Ovary (tissue), 9 donors: ENCODE results near the gene TMEM266. TPM values are rescaled to one million over a fixed set of nuclear protein-coding genes. Genes with fewer than 3 reads are reported as not detected.

Experiments used
- DNase-seq, 5 donors: peaks; one replicate each; pipeline ENCODE4 v3.0.0-alpha.2; 2019 to 2020
- H3K27ac ChIP-seq, 2 donors: fragments of 200-600 bp; one replicate each; pipeline versions ENCODE4 v1.5.1 to v1.8.0; 2019 to 2022
- H3K27me3 ChIP-seq: fragments of 200-600 bp; one replicate; pipeline ENCODE4 v1.8.0; 2022
- H3K36me3 ChIP-seq: fragments of 200-600 bp; sonication (generic); one replicate; pipeline ENCODE4 v1.5.1; 2019
- H3K4me1 ChIP-seq: one replicate; pipeline ENCODE4 v1.8.1; 2013; ENCODE audit warnings: mild to moderate bottlenecking, moderate library complexity; ENCODE audit not compliant: insufficient read depth
- H3K4me3 ChIP-seq: fragments of 200-600 bp; sonication (generic); one replicate; pipeline ENCODE4 v1.5.1; 2017
- H3K9me3 ChIP-seq, 2 donors: fragments of 200-600 bp in 1 of 2; sonication (generic) in 1 of 2; one replicate each; pipeline versions ENCODE4 v1.5.1 to v1.8.1; 2013 to 2019; ENCODE audit warnings: mild to moderate bottlenecking in 1 of 2, moderate library complexity in 1 of 2
- CTCF ChIP-seq, 3 donors: fragments of 450-650 bp in 2 of 3; fragments of 200-600 bp in 1 of 3; IDR thresholded peaks; one replicate each; pipeline versions ENCODE4 v1.5.1 to v1.8.0; 2016 to 2022; ENCODE audit warnings: antibody characterized with exemption in 3 of 3, mild to moderate bottlenecking in 1 of 3
- EP300 ChIP-seq: sonication (generic); formaldehyde crosslinking; IDR thresholded peaks from one replicate; pipeline ENCODE4 v1.6.1; 2017; ENCODE audit warnings: antibody characterized with exemption
- POLR2A ChIP-seq: fragments of 450-650 bp; IDR thresholded peaks from one replicate; pipeline ENCODE4 v1.6.1; 2017; ENCODE audit warnings: antibody characterized with exemption, mild to moderate bottlenecking, moderate library complexity
- WGBS, 3 donors: extraction: QIAGEN DNeasy Blood & Tissue Kit in 1 of 3; methylation state at CpG; one replicate each; pipeline versions ENCODE4 v1.1.5 to v1.1.7; 2013 to 2017; 5-methylcytosine and 5-hydroxymethylcytosine counted together
- intact Hi-C, 4 donors: fragments of 100-400 bp; cut with DNase I; formaldehyde crosslinking; loops; one replicate each; pipeline versions ENCODE4 v1.11.0 to v1.15.1; 2022 to 2023
- polyA plus RNA-seq, 2 donors: library from polyadenylated mRNA; stranded (reverse); fragments of 200-250 nt in 1 of 2; fragments of 350-450 nt in 1 of 2; fragmentation: Illumina TruSeq in 1 of 2; extraction: RNeasy Lipid Tissue Mini Kit (QIAGEN cat#74804) in 1 of 2; gene quantifications; one replicate each; pipeline ENCODE4 v1.2.3, GENCODE V29; 2013 to 2014
- total RNA-seq, 7 donors: library from RNA; depleted of rRNA in 2 of 7; stranded (reverse); fragments of >200 nt in 2 of 7; fragmentation: NEBNext Ultra II Directional in 3 of 7; extraction: Animal tissue kit (Norgen Biotek cat#: 25700) in 3 of 7; gene quantifications; one replicate each; pipeline versions ENCODE4 v1.1.0 to v1.2.4, GENCODE V29; 2016 to 2023
- donor health status: DM: no; HTN: no; CAD: no; lungs with moderate emphysema.
- donor health status: DM: no; HTN: no; CAD: no.
- donor health status: Bipolar disorder and iron deficiency.
- donor health status: DM: yes; HTN: yes; CAD: no.
- donor health status: DM: no; HTN: no; CAD: no.
- donor health status: DM: yes; HTN: yes; CAD: no.

Gene TMEM266
- total and polyA plus RNA-seq, 9 donors, result 0.11 to 0.13 TPM; not detected in 7

- no peak for DNase-seq
- no peaks in the 10 kb centered on the region for H3K27me3 ChIP-seq
- intact Hi-C loops, result no loop called here
- H3K9me3 ChIP-seq, result no peaks in the 10 kb centered on the region
- H3K27ac ChIP-seq, result no peak overlapping the region
- 90 to 93% (median 92%) methylated on average over 8 of the region's 8 CpGs for WGBS, 3 donors
- H3K4me3 ChIP-seq, result no peak overlapping the region
- no peaks in the 10 kb centered on the region for H3K36me3 ChIP-seq
- no peak for TF ChIP-seq POLR2A
- TF ChIP-seq EP300, result no peak
- TF ChIP-seq CTCF (IDR thresholded peaks at IDR 0.05), result no peak
- H3K4me1 ChIP-seq, result no peaks in the 10 kb centered on the region
Measured at GRCh38 chr15:76208084-76208785, 148.4 kb downstream of the TMEM266 start.

- DNase-seq, result no peak
- Histone ChIP-seq H3K4me3 (no peak overlapping the region), H3K36me3 (no peaks in the 10 kb centered on the region), H3K9me3 (no peaks in the 10 kb centered on the region), H3K4me1 (no peaks in the 10 kb centered on the region), H3K27ac (no peak overlapping the region), H3K27me3 (no peaks in the 10 kb centered on the region)
- intact Hi-C loops, result no loop called here
- no peak for TF ChIP-seq CTCF (IDR thresholded peaks at IDR 0.05)
- no peak for TF ChIP-seq EP300
- no peak for TF ChIP-seq POLR2A
- 55 to 86% (median 86%) methylated on average over 2 of the region's 2 CpGs for WGBS, 3 donors
Measured at GRCh38 chr15:76208786-76209424, 149.1 kb downstream of the TMEM266 start.

- no peaks in the 10 kb centered on the region for H3K4me1 ChIP-seq
- H3K4me3 ChIP-seq, result no peak overlapping the region
- no peak for TF ChIP-seq EP300
- TF ChIP-seq POLR2A, result no peak
- TF ChIP-seq CTCF (IDR thresholded peaks at IDR 0.05), result no peak
- intact Hi-C loops, result no loop called here
- WGBS, 3 donors, result 86 to 95% (median 92%) methylated on average over 1 of the region's 1 CpG
- H3K9me3 ChIP-seq, result no peaks in the 10 kb centered on the region
- no peaks in the 10 kb centered on the region for H3K27me3 ChIP-seq
- no peak overlapping the region for H3K27ac ChIP-seq
- H3K36me3 ChIP-seq, result no peaks in the 10 kb centered on the region
- DNase-seq, result no peak
Measured at GRCh38 chr15:76209523-76209922, 149.7 kb downstream of the TMEM266 start.

GRCh38 chr15:76209942-76210341 is 150.2 kb downstream of the TMEM266 start:
- H3K9me3 ChIP-seq, result no peaks in the 10 kb centered on the region
- intact Hi-C loops, result no loop called here
- no peaks in the 10 kb centered on the region for H3K4me1 ChIP-seq
- H3K4me3 ChIP-seq, result no peak overlapping the region
- TF ChIP-seq CTCF (IDR thresholded peaks at IDR 0.05) (no peak), EP300 (no peak), POLR2A (no peak)
- H3K27me3 ChIP-seq, result no peaks in the 10 kb centered on the region
- WGBS, 3 donors, result 31 to 51% (median 44%) methylated on average over 3 of the region's 3 CpGs
- H3K36me3 ChIP-seq, result no peaks in the 10 kb centered on the region
- no peak overlapping the region for H3K27ac ChIP-seq
- DNase-seq, result no peak
